ENCODE measurements around the gene ALPK1.

Gene ALPK1

DNA sequence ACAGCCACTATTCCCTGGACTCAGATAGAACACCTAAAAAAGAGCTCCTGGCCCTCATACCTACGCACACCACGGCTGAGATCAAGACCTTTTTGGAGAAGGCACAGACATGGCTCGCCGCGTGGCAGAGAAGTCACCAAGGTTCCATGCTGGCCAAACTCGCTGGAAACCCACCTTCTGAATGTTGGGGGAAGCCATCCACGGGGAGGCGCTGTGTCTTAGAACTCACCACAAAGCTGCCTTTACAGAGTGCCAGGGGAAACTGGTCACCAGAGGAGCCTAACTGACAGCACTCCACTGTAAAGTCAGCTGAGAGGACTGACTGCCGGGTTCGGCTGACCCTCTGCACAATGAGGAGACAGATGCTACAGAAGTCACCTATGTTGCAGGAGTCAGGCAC, 120.9 kb downstream of the ALPK1 start:
- TF ChIP-seq, protein P1, sequence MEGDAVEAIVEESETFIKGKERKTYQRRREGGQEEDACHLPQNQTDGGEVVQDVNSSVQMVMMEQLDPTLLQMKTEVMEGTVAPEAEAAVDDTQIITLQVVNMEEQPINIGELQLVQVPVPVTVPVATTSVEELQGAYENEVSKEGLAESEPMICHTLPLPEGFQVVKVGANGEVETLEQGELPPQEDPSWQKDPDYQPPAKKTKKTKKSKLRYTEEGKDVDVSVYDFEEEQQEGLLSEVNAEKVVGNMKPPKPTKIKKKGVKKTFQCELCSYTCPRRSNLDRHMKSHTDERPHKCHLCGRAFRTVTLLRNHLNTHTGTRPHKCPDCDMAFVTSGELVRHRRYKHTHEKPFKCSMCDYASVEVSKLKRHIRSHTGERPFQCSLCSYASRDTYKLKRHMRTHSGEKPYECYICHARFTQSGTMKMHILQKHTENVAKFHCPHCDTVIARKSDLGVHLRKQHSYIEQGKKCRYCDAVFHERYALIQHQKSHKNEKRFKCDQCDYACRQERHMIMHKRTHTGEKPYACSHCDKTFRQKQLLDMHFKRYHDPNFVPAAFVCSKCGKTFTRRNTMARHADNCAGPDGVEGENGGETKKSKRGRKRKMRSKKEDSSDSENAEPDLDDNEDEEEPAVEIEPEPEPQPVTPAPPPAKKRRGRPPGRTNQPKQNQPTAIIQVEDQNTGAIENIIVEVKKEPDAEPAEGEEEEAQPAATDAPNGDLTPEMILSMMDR (IDR thresholded peaks at IDR 0.05; ENCODE audit: low read depth, low read length, missing control alignments): peak; percentile 16
- H3K4me3 ChIP-seq (ENCODE audit: low read depth, low read length): no peak overlapping the region
- DNase-seq (ENCODE audit: low read depth): no peak

DNA sequence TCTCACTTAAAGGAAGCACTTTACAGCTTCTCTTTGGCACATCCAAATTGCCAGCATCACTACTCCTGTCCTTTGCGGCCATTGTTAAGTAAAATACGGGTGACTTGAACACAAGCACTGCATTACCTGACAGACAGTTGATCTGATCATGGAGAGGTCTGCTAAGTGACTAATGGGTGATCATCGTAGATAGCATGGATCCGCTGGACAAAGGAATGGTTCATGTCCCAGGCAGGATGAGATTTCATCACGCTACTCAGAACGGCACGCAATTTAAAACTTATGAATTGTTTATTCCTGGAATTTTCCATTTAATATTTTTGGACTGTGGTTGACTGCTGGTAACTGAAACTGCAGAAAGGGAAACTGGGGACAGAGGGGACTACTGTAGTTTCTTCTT, 124.7 kb downstream of the ALPK1 start:
- H3K4me3 ChIP-seq (ENCODE audit: low read depth, low read length): no peak overlapping the region
- TF ChIP-seq, protein P1 (IDR thresholded peaks at IDR 0.05; ENCODE audit: low read depth, low read length, missing control alignments): no peak
- no peak for DNase-seq (ENCODE audit: low read depth)

DNA sequence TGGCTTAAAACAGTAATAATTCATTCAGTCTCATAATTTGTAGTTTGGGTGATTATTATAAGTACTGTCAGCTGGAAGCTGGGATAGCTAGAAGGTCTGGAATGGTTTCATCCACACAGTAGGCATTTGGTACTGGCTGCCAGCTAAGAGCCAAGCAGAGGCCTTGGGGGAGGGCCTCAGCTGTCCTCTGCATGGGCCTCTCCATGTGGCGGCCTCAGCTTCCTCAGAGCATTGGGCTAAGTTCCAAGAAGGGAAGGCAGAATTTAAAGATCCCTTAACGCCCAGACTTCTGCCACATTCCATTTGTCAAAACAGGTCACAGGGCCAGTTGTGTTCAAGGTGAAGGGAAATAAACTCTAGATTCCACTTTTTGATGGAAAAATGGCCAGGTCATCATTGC, 125.5 kb downstream of the ALPK1 start:
- TF ChIP-seq, protein P1 (IDR thresholded peaks at IDR 0.05; ENCODE audit: low read depth, low read length, missing control alignments): no peak
- no peak for DNase-seq (ENCODE audit: low read depth)
- H3K4me3 ChIP-seq (ENCODE audit: low read depth, low read length): no peak overlapping the region

DNA sequence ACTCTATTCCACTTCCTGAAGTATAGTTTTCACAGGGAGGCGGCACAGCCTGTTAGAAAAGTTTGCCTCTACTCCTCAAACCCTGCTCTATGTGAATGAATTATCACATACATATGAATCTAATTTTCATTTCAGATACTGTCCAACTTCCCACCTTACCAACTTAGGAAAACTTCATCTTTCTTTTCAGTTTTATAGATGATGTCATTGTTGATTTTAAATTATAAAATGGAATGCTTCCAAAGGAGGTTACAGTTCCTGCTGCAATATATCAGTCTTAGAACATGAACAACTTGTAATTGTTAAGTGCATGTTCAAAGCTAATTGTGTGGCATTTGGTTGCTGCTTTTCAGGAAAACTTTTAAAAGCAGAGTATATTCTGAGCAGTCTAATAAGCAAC, 126.4 kb downstream of the ALPK1 start:
- TF ChIP-seq, protein P1 (IDR thresholded peaks at IDR 0.05; ENCODE audit: low read depth, low read length, missing control alignments): no peak
- no peak overlapping the region for H3K4me3 ChIP-seq (ENCODE audit: low read depth, low read length)
- no peak for DNase-seq (ENCODE audit: low read depth)

DNA sequence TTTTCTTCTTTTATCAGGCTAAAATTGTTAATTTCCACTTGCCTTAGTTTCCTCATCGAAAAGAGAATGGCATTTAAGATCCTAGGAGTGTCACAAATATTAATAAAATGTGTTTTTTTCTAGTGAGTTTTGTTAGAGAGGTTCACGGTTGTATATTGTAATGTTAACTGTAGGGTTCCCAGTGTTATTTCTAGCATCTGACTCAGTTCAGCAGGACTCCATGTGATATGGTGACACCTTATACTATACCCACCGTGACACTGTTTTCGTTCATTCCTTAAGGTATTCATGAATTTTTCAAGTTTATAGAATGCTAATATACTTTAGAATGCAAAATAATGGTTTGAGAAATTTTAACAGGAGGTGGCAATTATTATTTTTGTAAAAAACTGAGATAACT, 128.7 kb downstream of the ALPK1 start:
- TF ChIP-seq, protein P1 (IDR thresholded peaks at IDR 0.05; ENCODE audit: low read depth, low read length, missing control alignments): no peak
- DNase-seq (ENCODE audit: low read depth): no peak
- no peak overlapping the region for H3K4me3 ChIP-seq (ENCODE audit: low read depth, low read length)

DNA sequence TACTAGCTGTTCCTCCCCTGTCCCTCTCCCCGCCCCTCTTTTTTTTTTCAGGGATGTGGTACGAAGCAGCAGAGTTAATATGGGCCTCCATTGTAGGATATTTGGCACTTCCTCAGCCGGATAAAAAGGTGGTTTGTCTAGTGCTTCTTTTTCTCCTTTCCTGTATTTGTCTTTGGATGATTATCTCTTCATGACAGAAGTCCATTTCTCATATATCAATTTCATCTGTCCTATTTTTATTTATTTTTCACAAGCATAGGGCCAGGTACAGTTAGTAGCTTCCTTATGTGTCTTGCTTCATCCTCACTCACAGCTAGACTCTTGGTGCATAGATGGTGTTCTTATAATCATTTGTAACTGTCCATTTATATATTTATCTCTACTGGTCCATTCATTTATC, 129.2 kb downstream of the ALPK1 start:
- H3K4me3 ChIP-seq (ENCODE audit: low read depth, low read length): no peak overlapping the region
- no peak for DNase-seq (ENCODE audit: low read depth)
- TF ChIP-seq, protein P1 (IDR thresholded peaks at IDR 0.05; ENCODE audit: low read depth, low read length, missing control alignments): no peak

DNA sequence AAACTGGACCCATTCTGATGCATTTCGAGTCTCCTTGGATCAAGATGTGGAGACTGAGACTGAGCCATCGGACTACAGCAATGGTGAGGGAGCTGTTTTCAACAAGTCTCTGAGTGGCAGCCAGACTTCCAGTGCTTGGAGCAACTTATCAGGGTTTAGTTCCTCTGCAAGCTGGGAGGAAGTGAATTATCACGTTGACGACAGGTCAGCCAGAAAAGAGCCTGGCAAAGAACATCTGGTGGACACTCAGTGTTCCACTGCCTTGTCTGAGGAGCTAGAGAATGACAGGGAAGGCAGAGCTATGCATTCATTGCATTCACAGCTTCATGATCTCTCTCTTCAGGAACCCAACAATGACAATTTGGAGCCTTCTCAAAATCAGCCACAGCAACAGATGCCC, 134.0 kb downstream of the ALPK1 start:
- DNase-seq (ENCODE audit: low read depth): no peak

More for the DNA sequence above, 134.0 kb downstream of the ALPK1 start:
- TF ChIP-seq, protein P1 (IDR thresholded peaks at IDR 0.05; ENCODE audit: low read depth, low read length, missing control alignments): no peak
- H3K4me3 ChIP-seq (ENCODE audit: low read depth, low read length): no peak overlapping the region

Data from GM12864 (cell line).